Muscle layer of colon (tissue), 2 donors: ENCODE measurements around the gene KANSL1.

ENCODE experiments used
- H3K27ac ChIP-seq: one replicate; pipeline ENCODE4 v1.7.0; 2013; ENCODE audit warnings: low read depth, mild to moderate bottlenecking, low read length, moderate library complexity
- H3K27me3 ChIP-seq, 2 donors: one replicate each; pipeline ENCODE4 v1.7.0; 2013; ENCODE audit warnings: low read length in 2 of 2, mild to moderate bottlenecking in 2 of 2; ENCODE audit not compliant: insufficient read depth in 2 of 2, control insufficient read depth in 1 of 2
- H3K36me3 ChIP-seq: one replicate; pipeline ENCODE4 v1.7.0; 2013; ENCODE audit warnings: mild to moderate bottlenecking, low read length; ENCODE audit not compliant: insufficient read depth
- H3K4me1 ChIP-seq: one replicate; pipeline ENCODE4 v1.7.0; 2013; ENCODE audit warnings: mild to moderate bottlenecking, low read length; ENCODE audit not compliant: insufficient read depth
- H3K4me3 ChIP-seq, 2 donors: one replicate each; pipeline ENCODE4 v1.7.0; 2013; ENCODE audit warnings: low read length in 2 of 2, low read depth in 1 of 2, mild to moderate bottlenecking in 1 of 2, moderate library complexity in 1 of 2
- H3K9ac ChIP-seq: one replicate; pipeline ENCODE4 v1.7.0; 2013; ENCODE audit warnings: low read length
- H3K9me3 ChIP-seq: one replicate; pipeline ENCODE4 v1.7.0; 2013; ENCODE audit warnings: mild to moderate bottlenecking, low read length
- donor health status: abdominal sarcoma.
- donor health status: Adenocarcinoma of cecum.

Gene KANSL1

GRCh38 chr17:46043606-46044005 is 149.6 kb downstream of the KANSL1 start:
- Histone ChIP-seq H3K36me3 (peaks cover 44% of the 10 kb centered on the region), H3K4me1 (peaks cover 33% of the 10 kb centered on the region), H3K4me3 (no peak overlapping the region), H3K27me3 (no peaks in the 10 kb centered on the region), H3K9me3 (no peaks in the 10 kb centered on the region), H3K27ac (peak overlapping the region; percentile 38), H3K9ac (no peak overlapping the region)

DNA sequence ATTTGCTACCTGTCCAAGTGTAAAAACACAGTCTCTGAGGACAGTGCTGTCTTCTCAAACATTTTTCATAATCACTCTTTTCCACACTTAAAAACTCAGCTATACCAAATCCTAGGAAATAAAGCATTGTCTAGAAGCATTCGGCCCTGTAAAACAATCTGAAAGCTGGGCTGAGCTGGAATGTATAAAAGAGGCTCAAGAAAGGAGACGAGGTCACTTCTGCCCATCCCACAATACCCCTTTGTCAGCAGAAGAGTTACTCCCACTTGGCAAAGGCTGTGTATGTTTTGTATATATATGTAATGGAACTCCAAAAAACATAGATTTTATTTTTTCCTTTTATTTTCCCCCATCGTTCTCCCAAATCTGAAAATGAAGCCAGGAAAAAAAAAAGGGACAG is 150.3 kb downstream of the KANSL1 start:
- Histone ChIP-seq H3K36me3 (peaks cover 51% of the 10 kb centered on the region), H3K9me3 (no peaks in the 10 kb centered on the region), H3K4me3 (no peak overlapping the region), H3K27ac (no peak overlapping the region), H3K27me3 (no peaks in the 10 kb centered on the region), H3K4me1 (peaks cover 33% of the 10 kb centered on the region), H3K9ac (no peak overlapping the region)

DNA sequence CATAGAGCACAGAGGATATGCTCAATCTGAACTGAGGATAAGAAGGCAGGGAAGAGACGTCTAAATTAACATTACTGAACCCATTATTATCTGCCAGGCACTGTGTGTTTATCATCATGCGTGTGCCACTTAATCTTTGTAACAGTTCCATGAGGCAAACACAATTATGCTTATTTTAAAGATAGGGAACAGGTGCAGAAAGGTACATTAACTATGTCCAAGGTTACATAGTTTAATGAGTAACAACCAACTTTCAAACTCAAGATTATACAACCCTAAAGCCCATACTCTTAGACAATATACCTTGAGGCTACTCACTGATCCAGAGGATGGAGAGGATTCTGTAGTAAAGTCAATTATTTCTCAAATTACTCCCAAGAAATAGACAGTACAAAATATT is 151.0 kb downstream of the KANSL1 start:
- H3K27ac ChIP-seq = no peak overlapping the region
- no peaks in the 10 kb centered on the region for H3K27me3 ChIP-seq
- no peak overlapping the region for H3K4me3 ChIP-seq
- H3K4me1 ChIP-seq = peaks cover 33% of the 10 kb centered on the region
- H3K9me3 ChIP-seq = no peaks in the 10 kb centered on the region
- H3K9ac ChIP-seq = no peak overlapping the region
- peaks cover 54% of the 10 kb centered on the region for H3K36me3 ChIP-seq

GRCh38 chr17:46039592-46040186 is 153.5 kb downstream of the KANSL1 start:
- H3K9ac ChIP-seq = no peak overlapping the region
- H3K9me3 ChIP-seq = no peaks in the 10 kb centered on the region
- H3K4me1 ChIP-seq = peaks cover 19% of the 10 kb centered on the region
- no peaks in the 10 kb centered on the region for H3K27me3 ChIP-seq
- peaks cover 69% of the 10 kb centered on the region for H3K36me3 ChIP-seq
- no peak overlapping the region for H3K27ac ChIP-seq
- no peak overlapping the region for H3K4me3 ChIP-seq

GRCh38 chr17:46038937-46039336 is 154.3 kb downstream of the KANSL1 start:
- H3K27ac ChIP-seq = no peak overlapping the region
- H3K4me1 ChIP-seq = peaks cover 11% of the 10 kb centered on the region

GRCh38 chr17:46038414-46038813 is 154.8 kb downstream of the KANSL1 start:
- Histone ChIP-seq H3K27me3 (no peaks in the 10 kb centered on the region), H3K36me3 (peaks cover 77% of the 10 kb centered on the region), H3K9me3 (no peaks in the 10 kb centered on the region), H3K9ac (no peak overlapping the region), H3K4me1 (peaks cover 10% of the 10 kb centered on the region), H3K4me3 (no peak overlapping the region), H3K27ac (no peak overlapping the region)

More at GRCh38 chr17:46038937-46039336, 154.3 kb downstream of the KANSL1 start:
- Histone ChIP-seq H3K9ac (no peak overlapping the region), H3K9me3 (no peaks in the 10 kb centered on the region), H3K4me3 (no peak overlapping the region), H3K27me3 (no peaks in the 10 kb centered on the region), H3K36me3 (peaks cover 77% of the 10 kb centered on the region)

GRCh38 chr17:46037722-46038255 is 155.4 kb downstream of the KANSL1 start:
- H3K4me1 ChIP-seq = peaks cover 10% of the 10 kb centered on the region
- peaks cover 77% of the 10 kb centered on the region for H3K36me3 ChIP-seq

GRCh38 chr17:46036491-46036890 is 156.7 kb downstream of the KANSL1 start:
- H3K4me3 ChIP-seq = no peak overlapping the region
- H3K27ac ChIP-seq = no peak overlapping the region
- peaks cover 10% of the 10 kb centered on the region for H3K4me1 ChIP-seq

More at GRCh38 chr17:46037722-46038255, 155.4 kb downstream of the KANSL1 start:
- Histone ChIP-seq H3K9ac (no peak overlapping the region), H3K9me3 (no peaks in the 10 kb centered on the region), H3K4me3 (no peak overlapping the region), H3K27me3 (no peaks in the 10 kb centered on the region), H3K27ac (no peak overlapping the region)

DNA sequence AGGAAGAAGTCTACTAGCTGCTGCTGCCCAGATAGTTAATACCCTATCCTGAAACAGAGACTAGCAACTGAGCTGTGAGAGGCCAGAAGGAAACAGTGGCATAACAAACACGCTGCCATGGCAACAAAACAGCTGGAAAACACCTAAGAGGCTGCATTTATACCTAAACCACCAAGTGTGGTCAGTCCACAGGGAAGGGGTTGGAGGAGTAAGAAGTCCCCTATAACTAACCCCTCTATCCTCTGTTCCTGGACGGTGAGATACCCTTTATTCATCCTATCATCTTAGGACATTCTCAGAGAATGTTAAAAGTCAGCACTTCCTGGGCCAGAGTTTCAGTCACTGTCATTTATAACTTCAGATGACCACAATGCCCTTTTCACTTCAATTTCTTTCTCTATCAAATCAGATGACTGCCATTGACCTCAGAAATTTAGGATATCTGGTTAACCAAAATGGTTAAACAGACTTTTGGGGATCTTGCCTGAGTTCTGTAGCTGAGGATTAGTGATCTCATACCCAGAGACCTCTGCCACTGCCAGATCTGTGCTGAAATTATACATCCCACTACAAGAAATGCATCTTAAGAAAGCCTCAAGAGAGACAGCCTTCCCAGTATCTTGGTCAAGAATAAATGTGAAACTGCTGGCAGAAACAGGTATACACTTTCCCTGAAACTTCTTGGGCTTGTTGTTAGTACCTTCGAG is 158.0 kb downstream of the KANSL1 start:
- Histone ChIP-seq H3K36me3 (peaks cover 95% of the 10 kb centered on the region), H3K27ac (no peak overlapping the region), H3K9ac (no peak overlapping the region), H3K4me1 (peaks cover 10% of the 10 kb centered on the region), H3K27me3 (no peaks in the 10 kb centered on the region), H3K9me3 (no peaks in the 10 kb centered on the region), H3K4me3 (no peak overlapping the region)

More at GRCh38 chr17:46036491-46036890, 156.7 kb downstream of the KANSL1 start:
- no peaks in the 10 kb centered on the region for H3K9me3 ChIP-seq
- H3K36me3 ChIP-seq = peaks cover 83% of the 10 kb centered on the region
- no peaks in the 10 kb centered on the region for H3K27me3 ChIP-seq
- no peak overlapping the region for H3K9ac ChIP-seq

GRCh38 chr17:46033392-46033791 is 159.8 kb downstream of the KANSL1 start:
- Histone ChIP-seq H3K4me3 (no peak overlapping the region), H3K9me3 (no peaks in the 10 kb centered on the region), H3K27me3 (no peaks in the 10 kb centered on the region), H3K36me3 (peaks cover 92% of the 10 kb centered on the region), H3K27ac (no peak overlapping the region), H3K4me1 (no peaks in the 10 kb centered on the region), H3K9ac (no peak overlapping the region)

DNA sequence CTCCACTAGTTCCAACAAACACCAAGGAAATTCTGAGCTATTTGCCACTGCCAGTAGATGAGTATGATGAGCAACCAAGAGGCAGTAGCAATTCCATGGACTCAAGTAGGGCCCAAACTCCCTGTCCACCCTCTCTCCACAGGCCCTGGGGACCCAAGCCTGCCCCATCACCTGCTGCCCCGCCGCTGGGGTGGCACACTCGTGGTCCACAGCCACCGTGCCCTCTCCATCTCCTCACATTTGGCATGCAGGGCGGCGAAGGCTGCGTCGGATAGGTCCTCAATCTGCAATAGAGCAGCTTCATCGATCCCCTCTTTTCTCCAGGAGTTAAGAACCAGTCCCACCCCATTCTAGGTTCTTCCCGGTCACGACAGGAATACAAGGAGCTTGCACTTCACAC is 160.3 kb downstream of the KANSL1 start:
- peaks cover 88% of the 10 kb centered on the region for H3K36me3 ChIP-seq
- no peak overlapping the region for H3K27ac ChIP-seq
- no peak overlapping the region for H3K9ac ChIP-seq
- no peak overlapping the region for H3K4me3 ChIP-seq
- H3K4me1 ChIP-seq = no peaks in the 10 kb centered on the region
- H3K27me3 ChIP-seq = no peaks in the 10 kb centered on the region
- no peaks in the 10 kb centered on the region for H3K9me3 ChIP-seq
